Gastroesophageal sphincter (tissue), 3 donors: ENCODE results near the gene ZNF106.
A peak's percentile ranks its signal among the peaks of the same experiment; 100 is the strongest.

ENCODE experiments used
- CTCF ChIP-seq, 4 experiments: fragments of 200-600 bp in 2 of 4; fragments of 450-650 bp in 2 of 4; sonication (generic) in 1 of 4; IDR thresholded peaks; one replicate each; pipeline ENCODE4 v1.5.1; 2017 to 2019; ENCODE audit warnings: antibody characterized with exemption in 4 of 4, mild to moderate bottlenecking in 2 of 4, moderate library complexity in 2 of 4
- POLR2A ChIP-seq, 2 donors: fragments of 450-650 bp; IDR thresholded peaks; one replicate each; pipeline ENCODE4 v1.6.1; 2017; ENCODE audit warnings: antibody characterized with exemption in 2 of 2, mild to moderate bottlenecking in 2 of 2, moderate library complexity in 1 of 2

- peak in 1 of 4 experiments; percentile 11 for TF ChIP-seq CTCF (IDR thresholded peaks at IDR 0.05)
- TF ChIP-seq POLR2A (IDR thresholded peaks at IDR 0.05): peak; percentile 81 to 91
These were observed at the start of gene ZNF106 for GRCh38 chr15:42490671-42491538.
